ENCODE measurements around the gene FGF11.
"Not testable (repeated sequence)": the region's sequence is repeated elsewhere in the genome, so short reads cannot be mapped to it uniquely, and the experiment has no call there.

The FGF11 gene

DNA sequence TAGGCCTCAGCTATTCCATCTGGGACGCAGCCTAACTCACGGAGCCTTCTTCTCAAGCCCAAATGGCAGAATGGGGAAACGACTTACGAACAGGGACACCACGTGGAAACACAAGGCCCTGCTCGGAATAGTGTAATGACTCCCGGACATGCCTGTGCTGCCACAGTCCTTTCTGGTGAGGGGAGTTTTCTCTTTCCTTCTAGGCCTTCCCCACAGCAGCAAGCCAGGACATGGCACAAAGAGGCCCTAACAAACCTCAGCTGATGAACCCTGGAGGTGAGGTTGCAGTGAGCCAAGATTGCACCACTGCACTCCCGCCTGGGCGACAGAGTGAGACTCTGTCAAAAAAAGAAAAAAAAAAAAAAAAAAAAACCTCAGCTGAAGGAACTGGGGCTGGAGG is 24.8 kb downstream of the FGF11 start:
- no peak for DNase-seq

DNA sequence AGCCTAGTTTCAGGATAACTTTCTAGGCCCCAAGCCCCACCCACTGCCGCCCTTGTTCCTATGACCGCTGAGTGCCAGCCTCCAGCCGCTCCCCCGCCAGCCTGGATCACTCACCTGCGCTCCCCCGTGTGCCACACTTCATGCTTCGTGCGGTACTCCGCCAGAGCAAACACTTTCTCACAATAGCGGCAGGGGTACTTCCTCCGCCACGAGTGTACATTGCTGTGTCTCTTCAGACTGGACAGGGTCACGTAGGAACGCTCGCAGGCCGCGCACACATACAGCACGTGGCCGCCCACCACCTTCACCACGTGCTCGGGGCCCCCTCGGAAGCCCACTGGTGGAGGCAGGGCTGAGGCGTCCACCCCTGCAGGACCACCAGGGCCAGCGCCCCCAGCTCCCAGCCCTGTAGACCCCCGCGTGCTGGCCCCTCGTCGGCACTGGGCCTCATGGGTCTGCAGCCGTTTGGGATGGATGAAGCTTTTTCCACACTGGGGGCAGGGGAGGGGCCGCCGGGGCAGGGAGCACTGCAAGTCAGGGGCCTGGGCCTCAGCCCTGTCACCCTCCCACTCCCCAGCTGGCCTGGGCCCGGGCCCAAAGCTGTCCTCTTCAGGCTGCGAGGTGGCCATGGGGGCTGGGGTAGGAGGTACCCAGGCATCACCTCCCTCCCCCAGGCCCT is 26.4 kb downstream of the FGF11 start:
- no peak for DNase-seq

DNA sequence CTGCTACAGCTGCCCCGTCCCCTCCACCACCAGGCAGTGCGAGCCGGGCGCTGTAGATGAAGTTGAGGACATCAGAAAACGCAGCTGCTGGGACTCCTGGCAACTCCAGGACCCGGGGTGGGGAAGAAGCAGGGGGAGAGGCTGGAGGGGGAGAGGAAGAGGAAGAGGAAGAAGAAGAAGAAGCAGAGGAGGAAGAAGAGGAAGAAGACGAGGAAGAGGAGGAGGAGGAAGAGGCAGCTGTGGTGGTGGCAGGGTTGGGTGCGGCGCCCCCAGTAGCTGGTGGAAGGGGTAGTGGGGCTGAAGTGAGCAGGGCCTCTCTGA is 27.0 kb downstream of the FGF11 start:
- DNase-seq: no peak

DNA sequence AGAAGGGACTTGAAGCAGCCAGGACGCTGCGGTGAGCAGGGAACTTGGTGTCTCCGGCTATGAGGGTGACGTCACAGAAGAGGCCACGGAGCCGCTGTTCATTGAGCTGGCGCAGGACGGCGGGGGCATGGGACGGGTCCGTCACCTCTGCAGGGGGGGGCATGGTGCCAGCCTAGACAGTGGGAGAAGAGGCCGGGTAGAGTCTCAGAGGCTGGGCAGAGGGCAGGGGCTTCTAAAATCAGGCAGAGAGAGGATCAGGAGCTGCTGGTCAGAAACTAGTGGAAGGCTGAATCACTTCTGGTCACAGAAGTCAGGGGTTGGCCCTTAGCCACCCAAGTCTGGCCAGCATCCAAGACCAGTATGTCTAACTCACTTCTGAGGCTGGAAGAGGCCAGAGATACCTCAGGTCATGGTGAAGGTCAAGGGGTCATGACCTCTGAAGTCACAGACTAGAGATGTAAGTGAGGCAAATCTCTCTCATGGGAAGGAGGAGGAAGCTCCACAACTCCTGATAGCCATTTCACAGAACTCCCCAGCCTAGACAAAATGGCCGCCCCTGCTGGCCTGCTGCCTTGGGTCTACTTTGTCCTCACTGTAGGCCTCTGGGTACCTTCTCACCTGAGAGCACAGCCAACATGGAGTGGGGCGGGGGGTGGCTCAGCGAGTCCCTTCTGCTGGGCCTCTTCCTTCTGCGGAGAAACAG is 27.5 kb downstream of the FGF11 start:
- peak; percentile 65 for DNase-seq

DNA sequence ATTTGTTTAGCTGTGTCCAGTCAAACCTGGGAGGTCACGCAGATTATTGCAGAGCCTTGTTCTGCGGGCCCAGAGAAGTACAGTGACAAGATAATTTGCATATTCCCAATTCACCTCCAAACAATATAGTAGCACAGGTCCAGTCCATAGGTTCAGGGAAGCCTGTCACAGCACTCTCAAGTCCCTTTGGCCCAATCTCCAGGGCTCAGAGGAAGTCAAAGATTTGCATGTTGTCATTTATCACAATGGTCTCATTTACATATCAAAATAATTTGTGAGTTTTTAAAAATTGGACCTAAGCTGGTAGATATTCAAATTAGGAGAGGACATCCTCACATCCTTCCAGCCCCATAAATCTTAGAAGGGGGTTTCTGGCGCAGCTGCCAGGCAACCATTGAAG is 28.2 kb downstream of the FGF11 start:
- no peak for DNase-seq

DNA sequence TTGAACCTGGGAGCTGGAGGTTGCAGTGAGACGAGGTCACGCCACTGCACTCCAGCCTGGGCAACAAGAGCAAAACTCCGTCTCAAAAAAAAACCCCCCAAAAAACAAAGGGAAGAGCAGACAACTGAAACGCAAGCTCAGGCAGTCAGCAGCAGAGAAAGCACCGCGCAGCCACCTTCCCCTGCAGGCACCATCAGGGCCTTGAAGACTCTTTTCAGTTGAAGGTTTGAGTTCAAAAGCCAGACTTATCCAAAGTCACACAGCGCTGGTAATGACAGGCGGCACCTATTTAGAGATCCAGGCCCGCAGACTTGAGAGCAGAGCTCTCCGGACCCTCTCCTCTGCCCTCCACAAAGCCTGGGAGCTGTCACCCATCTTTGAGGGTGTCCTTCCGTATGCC is 29.0 kb downstream of the FGF11 start:
- no peak for DNase-seq

DNA sequence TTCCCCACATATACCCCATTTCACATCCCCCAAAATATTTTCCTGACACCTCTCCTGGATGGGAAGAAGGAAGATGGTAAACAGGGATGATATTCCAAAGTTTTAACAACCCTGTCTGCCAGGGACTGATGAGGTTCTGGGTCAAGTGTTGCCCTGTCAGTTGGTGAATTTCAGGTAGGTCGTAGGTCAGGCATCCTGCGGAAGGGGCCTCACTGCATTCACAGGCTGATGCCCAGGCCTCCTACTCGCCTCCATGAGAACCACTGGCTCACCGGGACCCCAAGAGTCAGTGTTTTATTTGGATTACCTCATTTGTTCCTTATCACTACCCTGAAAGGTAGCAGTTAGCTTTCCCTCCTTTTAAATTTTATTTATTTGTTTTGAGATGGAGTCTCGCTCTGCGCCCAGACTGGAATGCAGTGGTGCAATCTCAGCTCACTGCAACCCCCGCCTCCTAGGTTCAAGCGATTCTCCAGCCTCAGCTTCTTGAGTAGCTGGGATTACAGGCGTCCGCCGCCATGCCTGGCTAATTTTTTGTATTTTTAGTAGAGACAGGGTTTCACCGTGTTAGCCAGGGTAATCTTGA is 29.6 kb downstream of the FGF11 start:
- no peak for DNase-seq

DNA sequence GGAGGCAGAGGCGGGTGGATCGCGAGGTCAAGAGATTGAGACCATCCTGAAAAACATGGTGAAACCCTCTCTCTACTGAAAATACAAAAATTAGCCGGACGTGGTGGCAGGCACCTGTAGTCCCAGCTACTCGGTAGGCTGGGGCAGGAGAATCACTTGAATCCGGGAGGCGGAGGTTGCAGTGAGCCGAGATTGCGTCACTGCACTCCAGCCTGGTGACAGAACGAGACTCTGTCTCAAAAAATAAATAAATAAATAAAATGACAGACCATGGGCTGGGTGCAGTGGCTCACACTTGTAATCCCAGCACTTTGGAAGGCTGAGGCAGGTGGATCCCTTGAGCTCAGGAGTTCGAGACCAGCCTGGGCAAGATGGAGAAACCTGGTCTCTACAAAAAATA is 30.5 kb downstream of the FGF11 start:
- DNase-seq: not testable (repeated sequence)

DNA sequence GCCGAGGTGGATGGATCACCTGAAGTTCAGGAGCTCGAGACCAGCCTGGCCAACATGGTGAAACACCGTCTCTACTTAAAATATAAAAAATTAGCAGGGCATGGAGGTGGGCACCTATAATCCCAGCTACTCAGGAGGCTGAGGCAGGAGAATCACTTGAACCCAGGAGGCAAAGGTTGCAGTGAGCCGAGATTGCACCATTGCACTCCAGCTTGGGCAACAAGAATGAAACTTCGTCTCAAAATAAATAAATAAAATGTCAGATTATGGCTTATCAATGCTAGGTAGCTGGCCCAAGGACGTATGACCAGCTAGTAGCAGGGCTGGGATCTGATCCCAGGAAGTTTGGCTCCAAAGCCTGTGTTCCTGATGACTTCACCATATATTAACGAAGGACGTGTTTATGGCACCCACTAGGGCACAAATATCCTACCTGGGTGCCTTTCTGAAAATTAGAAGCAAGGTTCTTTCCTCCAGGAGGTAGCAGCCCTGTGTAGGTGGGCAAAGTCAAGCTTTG is 31.2 kb downstream of the FGF11 start:
- DNase-seq: not testable (repeated sequence)

DNA sequence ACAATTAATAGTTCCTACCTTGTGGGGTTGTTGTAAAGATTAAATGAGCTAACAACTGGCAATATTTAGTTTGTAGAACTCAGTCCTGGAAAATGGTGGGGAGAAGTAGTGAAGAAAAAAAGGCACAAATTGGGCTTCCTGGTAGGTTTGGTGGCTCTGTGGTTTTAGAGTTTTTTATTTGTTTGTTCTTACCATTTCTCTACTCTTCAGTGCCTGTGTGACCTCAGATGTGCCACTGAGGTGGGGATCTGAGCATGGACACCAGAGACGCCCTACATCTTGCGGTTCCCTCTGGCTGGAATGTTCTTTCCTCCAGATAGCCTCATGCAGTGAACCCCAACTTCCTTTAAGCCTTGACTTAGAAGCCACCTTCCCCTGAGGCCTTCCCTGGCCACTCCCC is 32.4 kb downstream of the FGF11 start:
- no peak for DNase-seq

DNA sequence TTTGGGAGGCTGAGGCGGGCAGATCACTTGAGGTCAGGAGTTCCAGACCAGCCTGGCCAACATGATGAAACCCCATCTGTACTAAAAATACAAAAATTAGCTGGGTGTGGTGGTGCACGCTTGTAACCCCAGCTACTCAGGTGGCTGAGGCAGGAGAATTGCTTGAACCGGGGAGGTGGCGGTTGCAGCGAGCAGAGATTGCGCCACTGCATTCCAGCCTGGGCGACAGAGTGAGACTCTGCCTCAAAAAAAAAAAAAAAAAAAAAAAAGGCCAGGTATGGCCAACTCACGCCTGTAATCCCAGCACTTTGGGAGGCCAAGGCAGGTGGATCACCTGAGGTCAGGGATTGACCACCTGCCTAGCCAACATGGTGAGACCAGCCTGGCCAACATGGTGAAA is 35.5 kb downstream of the FGF11 start:
- DNase-seq: not testable (repeated sequence)

DNA sequence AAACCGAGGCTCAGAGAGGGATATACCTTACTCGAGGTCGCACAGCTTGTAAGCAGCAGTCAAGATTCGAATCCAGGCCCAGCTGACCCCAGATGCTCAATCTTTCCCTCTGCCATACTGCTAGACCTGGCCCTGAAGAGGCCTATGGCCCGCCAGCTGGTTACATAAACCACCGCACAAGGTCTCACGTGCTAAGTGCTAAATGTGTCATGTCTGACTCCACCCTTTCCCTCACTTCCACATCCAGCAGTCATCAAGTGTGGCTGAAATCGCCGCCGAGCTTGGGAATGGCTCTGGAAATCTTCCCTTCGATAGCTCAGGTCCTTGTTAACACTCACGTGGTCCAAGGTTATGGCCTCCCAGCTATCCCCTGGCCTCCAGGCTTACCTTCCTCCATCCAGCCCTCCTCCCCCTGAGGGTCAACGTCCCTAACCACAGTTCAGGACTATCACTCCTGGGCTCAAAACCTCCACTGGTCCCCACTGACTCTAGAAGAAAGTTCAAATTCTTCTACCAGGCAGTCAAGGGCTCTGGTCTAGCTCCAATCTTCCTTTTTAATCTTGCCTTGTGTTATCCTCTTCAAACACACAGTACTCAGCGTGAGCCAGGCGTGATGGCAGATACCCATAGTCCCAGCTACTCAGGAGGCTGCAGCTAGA is 36.6 kb downstream of the FGF11 start:
- DNase-seq: peak; percentile 79

DNA sequence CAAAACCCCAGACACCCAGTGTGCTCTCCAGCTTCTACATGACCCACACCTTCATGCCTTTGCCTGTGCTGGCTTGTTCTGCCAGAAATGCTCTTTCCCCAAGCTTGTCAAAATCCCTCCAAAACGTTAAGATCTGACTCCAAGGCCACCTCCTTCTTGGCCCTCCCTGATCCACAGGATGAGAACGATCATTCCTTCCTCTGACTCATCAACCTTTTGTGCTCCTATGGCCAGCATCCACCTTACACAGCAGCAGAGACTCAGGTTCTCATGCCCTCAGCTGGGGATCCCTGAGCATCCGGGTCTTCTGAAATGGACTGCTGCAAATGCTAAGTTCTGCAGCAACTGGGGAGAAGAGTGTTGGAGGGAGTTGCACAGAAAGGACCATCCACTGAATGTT is 37.2 kb downstream of the FGF11 start:
- DNase-seq: no peak

DNA sequence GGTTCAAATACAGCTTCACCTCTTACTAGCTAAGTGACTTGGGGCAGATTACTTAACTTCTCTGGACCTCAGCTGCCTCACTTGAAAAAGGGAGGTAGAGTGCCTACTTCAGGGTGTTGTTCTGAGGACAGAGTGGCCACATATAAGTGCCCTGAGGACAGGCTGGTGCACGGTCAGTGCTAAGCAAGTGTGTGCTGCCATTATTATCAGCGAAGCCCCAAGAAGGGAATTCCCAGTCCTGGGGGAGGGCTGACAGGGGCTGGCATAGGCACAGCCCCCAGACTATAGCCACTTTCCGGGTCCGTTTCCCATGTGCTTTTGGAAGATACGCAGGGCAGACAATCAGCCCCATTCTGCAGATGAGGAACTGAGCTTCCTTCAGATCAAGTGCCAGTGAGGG is 37.6 kb downstream of the FGF11 start:
- DNase-seq: no peak

DNA sequence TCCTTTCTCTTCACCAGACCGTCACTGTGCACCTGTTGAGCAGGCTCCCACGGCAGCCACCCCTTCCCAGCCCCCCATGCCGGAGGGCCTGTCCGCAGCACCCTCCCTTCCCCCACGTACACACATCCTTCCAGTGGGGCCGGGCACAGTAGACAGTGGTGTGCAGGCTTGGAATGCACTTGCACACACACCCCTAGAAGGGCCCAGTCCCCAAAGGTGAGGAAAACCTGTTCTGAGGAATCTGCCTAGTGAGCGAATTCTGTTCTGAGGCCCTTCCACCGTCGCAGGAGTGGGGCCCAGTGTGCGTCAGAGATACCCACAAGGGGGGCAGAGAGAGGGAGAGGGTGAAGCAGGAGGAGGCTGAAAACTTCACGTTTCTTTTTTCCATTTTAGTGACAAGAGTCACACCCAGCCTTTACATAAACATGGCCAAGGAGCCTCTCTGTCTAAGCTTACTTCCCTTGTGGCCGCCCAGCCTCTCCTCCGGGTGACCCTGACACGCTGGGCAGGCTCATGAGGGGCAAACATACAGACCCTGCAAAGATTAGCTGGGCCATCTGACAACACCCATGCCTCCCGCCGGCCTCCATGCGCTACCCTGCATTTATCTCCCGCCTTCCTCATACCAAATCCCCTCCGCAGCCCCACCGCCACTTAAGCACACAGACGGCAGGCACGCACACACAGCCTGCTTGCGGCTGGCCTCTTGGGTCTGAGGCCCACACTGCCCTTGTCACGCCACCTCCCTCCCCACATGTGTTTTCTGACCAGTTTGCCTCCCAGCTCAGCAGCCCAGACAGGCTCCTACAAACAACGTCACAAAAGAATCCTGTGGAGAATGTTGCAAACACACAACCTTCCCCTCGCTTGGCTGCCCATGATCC is 38.3 kb downstream of the FGF11 start:
- DNase-seq: peak; percentile 22

DNA sequence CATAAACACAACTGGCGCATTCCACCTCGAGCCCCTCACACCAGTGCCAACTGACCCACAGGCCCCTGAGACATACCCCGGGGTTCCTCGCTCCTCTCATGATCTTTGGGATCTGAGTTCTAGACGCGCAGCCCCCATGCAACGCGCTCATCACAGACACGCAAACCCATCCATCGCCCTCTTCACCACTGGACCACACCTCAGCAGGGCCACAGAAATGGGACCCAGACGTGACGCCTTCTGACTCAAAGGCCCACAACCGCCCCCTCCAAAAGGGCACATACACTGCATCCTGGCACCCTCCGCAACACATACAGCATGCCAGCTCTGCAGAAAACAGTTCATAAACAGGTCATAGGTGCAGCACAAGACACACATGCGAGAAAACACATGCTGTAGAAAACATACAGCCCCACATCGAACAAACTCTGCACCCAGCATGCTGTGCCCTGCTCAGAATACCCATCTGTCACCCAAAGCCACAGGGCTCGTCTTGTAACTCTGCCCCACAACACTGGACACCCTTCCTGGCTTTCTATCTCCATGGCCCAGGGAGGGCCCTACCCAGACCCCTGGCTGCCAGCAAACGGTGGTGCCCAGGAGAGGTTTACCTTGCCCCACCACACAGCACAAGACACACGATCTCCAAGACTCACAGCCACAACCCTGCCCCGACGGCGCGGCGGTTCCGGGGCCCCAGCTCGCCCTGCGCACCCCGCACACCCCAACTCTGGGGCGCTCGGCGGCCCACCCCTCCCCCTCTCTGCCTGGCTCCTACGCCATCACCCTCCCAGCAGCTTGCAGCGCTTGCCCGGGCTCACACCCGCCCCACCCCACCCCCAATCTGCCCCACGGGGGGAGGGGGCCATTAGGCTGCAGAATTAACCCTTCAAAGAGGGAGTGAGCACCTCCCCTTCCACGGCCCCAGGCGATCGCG is 39.2 kb downstream of the FGF11 start:
- no peak for DNase-seq

DNA sequence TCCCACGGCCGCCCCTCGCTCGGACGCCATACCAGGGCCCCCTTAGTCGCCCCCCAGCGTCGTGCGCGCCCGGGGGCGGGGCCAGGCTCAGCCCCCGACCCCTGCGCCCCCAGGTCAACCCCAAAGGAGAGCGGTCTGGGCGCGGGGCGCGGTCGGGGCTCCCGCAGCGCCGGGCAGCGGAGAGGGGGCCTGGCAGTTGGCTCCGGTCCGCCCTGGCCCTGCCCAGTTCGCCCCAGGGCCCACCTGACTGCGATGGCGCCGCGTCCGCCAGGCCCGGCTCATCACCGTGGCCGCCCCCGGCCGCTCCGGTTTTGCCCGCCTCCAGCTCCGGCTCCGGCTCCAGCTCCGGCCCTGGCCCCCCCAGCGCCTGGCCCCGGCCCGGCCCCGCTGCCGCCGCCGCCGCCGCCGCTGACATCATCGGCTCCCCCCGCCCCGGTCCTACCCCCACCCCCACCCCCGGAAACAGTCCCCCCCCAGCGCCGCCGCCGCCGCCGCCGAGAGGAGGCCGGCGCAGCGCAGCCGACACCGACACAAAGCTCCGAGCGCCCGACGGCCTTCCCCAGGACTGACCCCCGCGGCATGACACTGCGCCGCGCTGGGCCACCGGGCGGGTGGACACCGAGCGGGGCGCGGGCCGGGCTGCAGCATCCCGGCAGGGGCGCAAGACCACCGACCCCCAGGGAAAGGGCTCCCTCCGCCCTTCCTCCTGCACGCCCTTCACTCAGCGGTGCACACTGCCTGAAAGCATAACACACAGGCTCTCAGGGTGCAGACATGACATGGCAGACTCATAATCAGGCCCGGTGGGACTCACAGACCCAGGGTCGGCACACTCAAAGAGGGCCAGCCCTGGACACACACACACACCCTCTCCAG is 40.1 kb downstream of the FGF11 start, which contains the start of gene ZBTB4:
ZBTB4 (minus strand) TSS at position 419 of the 876 bp plus-strand sequence. CDS start 12,830 bp downstream, outside the sequence.
- peak; percentile 21 for DNase-seq

DNA sequence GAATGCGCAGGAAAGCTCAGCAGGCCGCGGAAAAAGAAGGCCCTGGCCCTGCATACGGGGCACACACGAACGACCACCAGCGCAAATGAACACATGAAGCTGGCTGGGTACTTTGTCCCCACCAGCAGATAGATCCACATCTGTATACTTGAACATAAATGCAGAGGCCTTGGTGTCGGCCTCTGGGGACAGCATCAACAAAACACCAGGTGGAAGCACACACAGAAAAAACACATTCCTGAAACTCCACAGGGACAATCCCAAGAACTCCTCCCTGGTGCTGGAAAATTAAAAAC is 40.7 kb downstream of the FGF11 start:
- DNase-seq: no peak

DNA sequence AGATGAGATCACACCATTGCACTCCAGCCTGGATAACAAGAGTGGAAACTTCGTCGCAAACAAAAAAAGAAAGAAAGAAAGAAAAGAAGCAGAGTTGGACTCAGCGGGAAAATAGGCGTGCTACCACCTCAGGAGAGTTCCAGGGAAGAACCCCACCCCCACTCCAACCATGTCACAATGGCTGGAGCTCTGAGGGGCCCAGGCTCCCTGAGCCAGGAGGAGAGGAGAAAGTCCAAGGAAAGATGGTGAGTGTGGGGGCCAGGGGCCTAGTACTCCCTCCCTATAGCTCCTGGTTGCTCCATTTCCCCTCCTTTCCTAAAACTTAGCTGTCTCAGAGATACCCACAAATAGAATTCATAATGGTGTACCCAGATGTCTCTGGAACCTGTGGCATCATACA is 42.0 kb downstream of the FGF11 start, which contains the start of gene SLC35G6:
SLC35G6 (plus strand) TSS at position 172 of the 400 bp plus-strand sequence; CDS start at position 243, 71 bp downstream.
- not testable (repeated sequence) for DNase-seq

All from inflammatory macrophage treated with lipopolysaccharide for 4 hours (primary cell).